ENCODE measurements around the gene B3GALNT2. TPM values are rescaled to one million over a fixed set of nuclear protein-coding genes. Genes with fewer than 3 reads are reported as not detected.

Gene B3GALNT2
- total and polyA plus RNA-seq, 2 of the 8 experiments (the other 6 are each of a cell fraction or from before 2014, with no cell fraction given), result 15.4 to 39.4 TPM

DNA sequence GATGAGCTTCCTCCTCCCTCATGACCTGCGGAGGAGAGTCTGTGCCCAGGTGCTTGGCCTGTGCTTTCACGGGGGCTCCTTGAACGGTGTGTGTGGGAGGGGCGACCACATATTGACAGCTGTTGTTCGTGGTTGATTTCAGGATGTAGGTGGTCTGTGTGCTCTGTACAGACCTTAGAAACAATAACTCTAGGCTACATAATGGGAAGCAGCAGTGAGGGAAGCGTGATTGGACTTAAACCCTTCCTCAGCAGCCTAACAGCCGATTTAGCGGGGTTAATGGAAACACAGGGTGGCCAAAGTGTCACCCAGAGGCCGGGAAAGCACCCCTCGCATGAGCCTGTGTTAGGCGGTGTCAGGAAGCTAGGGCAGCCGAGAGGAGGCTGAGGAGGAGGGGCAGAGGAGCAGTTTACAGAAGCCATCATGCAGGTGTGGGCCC is 81.0 kb downstream of the B3GALNT2 start (continued):
- TF ChIP-seq SAP30 (IDR thresholded peaks at IDR 0.05; ENCODE audit: insufficient read depth, insufficient replicate concordance, low read length), result no peak

All from H1 (cell line).